ENCODE data around the gene CACNG4.

CACNG4 gene

GRCh38 chr17:67049025-67049739 lies 84.7 kb downstream of the CACNG4 start:
- H3K4me2 ChIP-seq (ENCODE audit: insufficient read depth, low read length): no peak overlapping the region
- no peak for TF ChIP-seq EZH2 (IDR thresholded peaks at IDR 0.05; ENCODE audit: borderline replicate concordance, low read depth, low read length, severe bottlenecking)
- TF ChIP-seq CTCF (IDR thresholded peaks at IDR 0.05; ENCODE audit: borderline replicate concordance, extremely low read depth, low read length, poor library complexity, severe bottlenecking): no peak
- ATAC-seq (ENCODE audit: insufficient read depth, low read depth): no peak

DNA sequence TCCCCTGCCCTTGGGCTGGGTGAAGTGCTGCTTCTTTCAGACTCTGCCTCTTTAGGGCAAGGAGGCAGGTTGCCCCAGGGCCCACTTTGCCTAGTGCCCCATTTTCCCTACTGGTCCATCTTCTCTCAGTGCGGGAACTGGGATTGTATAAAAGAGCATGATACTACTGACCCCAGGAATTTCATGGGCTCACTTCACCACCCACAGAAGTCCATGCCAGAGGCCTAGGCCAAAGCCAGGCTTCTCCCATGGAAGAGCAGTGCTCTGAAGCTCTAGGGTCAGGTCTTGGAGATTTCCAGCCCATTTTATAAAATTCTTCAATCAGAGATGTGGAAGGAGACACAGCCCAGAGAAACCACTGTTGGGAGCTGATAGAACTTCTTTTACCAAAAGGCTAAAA lies 85.6 kb downstream of the CACNG4 start:
- no peaks in the 10 kb centered on the region for H3K27me3 ChIP-seq (ENCODE audit: insufficient read depth, low read length, poor library complexity)
- ATAC-seq (ENCODE audit: insufficient read depth, low read depth) (no peak), DNase-seq (no peak)
- no peak overlapping the region for H2AFZ ChIP-seq (ENCODE audit: low read depth, low read length)
- no peak overlapping the region for H3K4me3 ChIP-seq (ENCODE audit: low read depth in 1 of 2, low read length in 2 of 2)
- H3K79me2 ChIP-seq (ENCODE audit: insufficient read depth, low read length): no peaks in the 10 kb centered on the region
- no peak overlapping the region for H3K4me2 ChIP-seq (ENCODE audit: insufficient read depth, low read length)
- no peaks in the 10 kb centered on the region for H3K4me1 ChIP-seq (ENCODE audit: insufficient read depth, low read length)
- peaks cover 21% of the 10 kb centered on the region for H3K9me3 ChIP-seq (ENCODE audit: insufficient read depth, low read length, severe bottlenecking)
- H3K27ac ChIP-seq (ENCODE audit: low read length): no peak overlapping the region
- TF ChIP-seq EZH2 (IDR thresholded peaks at IDR 0.05; ENCODE audit: borderline replicate concordance, low read depth, low read length, severe bottlenecking): no peak
- no peak for TF ChIP-seq CTCF (IDR thresholded peaks at IDR 0.05; ENCODE audit: borderline replicate concordance, extremely low read depth, low read length, poor library complexity, severe bottlenecking)
- no peak overlapping the region for H3K9ac ChIP-seq (ENCODE audit: low read depth, low read length)
- H4K20me1 ChIP-seq (ENCODE audit: insufficient read depth, low read length): no peaks in the 10 kb centered on the region
- no peaks in the 10 kb centered on the region for H3K36me3 ChIP-seq (ENCODE audit: insufficient read depth, low read length)

More at GRCh38 chr17:67049025-67049739, 84.7 kb downstream of the CACNG4 start:
- H4K20me1 ChIP-seq (ENCODE audit: insufficient read depth, low read length): no peaks in the 10 kb centered on the region
- peaks cover 21% of the 10 kb centered on the region for H3K9me3 ChIP-seq (ENCODE audit: insufficient read depth, low read length, severe bottlenecking)
- no peak overlapping the region for H3K4me3 ChIP-seq (ENCODE audit: low read depth in 1 of 2, low read length in 2 of 2)
- no peaks in the 10 kb centered on the region for H3K79me2 ChIP-seq (ENCODE audit: insufficient read depth, low read length)
- H3K27me3 ChIP-seq (ENCODE audit: insufficient read depth, low read length, poor library complexity): no peaks in the 10 kb centered on the region
- H2AFZ ChIP-seq (ENCODE audit: low read depth, low read length): no peak overlapping the region
- H3K4me1 ChIP-seq (ENCODE audit: insufficient read depth, low read length): no peaks in the 10 kb centered on the region
- no peak overlapping the region for H3K9ac ChIP-seq (ENCODE audit: low read depth, low read length)
- no peaks in the 10 kb centered on the region for H3K36me3 ChIP-seq (ENCODE audit: insufficient read depth, low read length)
- H3K27ac ChIP-seq (ENCODE audit: low read length): no peak overlapping the region
- DNase-seq: no peak

GRCh38 chr17:67050471-67051154 lies 86.1 kb downstream of the CACNG4 start:
- H3K4me2 ChIP-seq (ENCODE audit: insufficient read depth, low read length): no peak overlapping the region

More at GRCh38 chr17:67050471-67051154, 86.1 kb downstream of the CACNG4 start:
- no peak overlapping the region for H3K27ac ChIP-seq (ENCODE audit: low read length)
- no peak overlapping the region for H3K9ac ChIP-seq (ENCODE audit: low read depth, low read length)
- no peaks in the 10 kb centered on the region for H3K27me3 ChIP-seq (ENCODE audit: insufficient read depth, low read length, poor library complexity)
- no peaks in the 10 kb centered on the region for H4K20me1 ChIP-seq (ENCODE audit: insufficient read depth, low read length)
- no peaks in the 10 kb centered on the region for H3K79me2 ChIP-seq (ENCODE audit: insufficient read depth, low read length)
- no peaks in the 10 kb centered on the region for H3K36me3 ChIP-seq (ENCODE audit: insufficient read depth, low read length)
- no peak for TF ChIP-seq EZH2 (IDR thresholded peaks at IDR 0.05; ENCODE audit: borderline replicate concordance, low read depth, low read length, severe bottlenecking)
- no peak for TF ChIP-seq CTCF (IDR thresholded peaks at IDR 0.05; ENCODE audit: borderline replicate concordance, extremely low read depth, low read length, poor library complexity, severe bottlenecking)
- no peaks in the 10 kb centered on the region for H3K4me1 ChIP-seq (ENCODE audit: insufficient read depth, low read length)
- H3K9me3 ChIP-seq (ENCODE audit: insufficient read depth, low read length, severe bottlenecking): peaks cover 21% of the 10 kb centered on the region
- ATAC-seq (ENCODE audit: insufficient read depth, low read depth) (no peak), DNase-seq (no peak)
- no peak overlapping the region for H2AFZ ChIP-seq (ENCODE audit: low read depth, low read length)
- no peak overlapping the region for H3K4me3 ChIP-seq (ENCODE audit: low read depth in 1 of 2, low read length in 2 of 2)

Measured in DND-41 (cell line).